Esophagus squamous epithelium (tissue), 5 donors: Measurements from ENCODE around the gene PRKCB. TPM values are rescaled to one million over a fixed set of nuclear protein-coding genes. Genes with fewer than 3 reads are reported as not detected.

ENCODE experiments used
- DNase-seq: peaks from one replicate; lab custom pipeline; 2025; lab: John Stamatoyannopoulos, UW
- H3K27ac ChIP-seq, 4 donors: fragments of 200-600 bp; sonication (generic); one replicate each; pipeline ENCODE4 v1.5.1; 2016 to 2019; ENCODE audit warnings: mild to moderate bottlenecking in 1 of 4
- H3K27me3 ChIP-seq, 4 donors: fragments of 200-600 bp; sonication (generic); 1 replicate in 3 of 4; 2 replicates in 1 of 4; pipeline versions ENCODE4 v1.5.1 to v1.6.0; 2017 to 2021; ENCODE audit warnings: antibody characterized with exemption in 1 of 4
- H3K36me3 ChIP-seq, 3 donors: fragments of 200-600 bp; sonication (generic); one replicate each; pipeline ENCODE4 v1.5.1; 2016 to 2019
- H3K4me1 ChIP-seq, 3 donors: fragments of 200-600 bp; sonication (generic); one replicate each; pipeline ENCODE4 v1.5.1; 2017 to 2019
- H3K4me3 ChIP-seq, 4 donors: fragments of 200-600 bp; sonication (generic); 1 replicate in 3 of 4; 2 replicates in 1 of 4; pipeline ENCODE4 v1.5.1; 2016 to 2019; ENCODE audit warnings: mild to moderate bottlenecking in 2 of 4, moderate library complexity in 1 of 4
- H3K9me3 ChIP-seq, 3 donors: fragments of 200-600 bp; sonication (generic); one replicate each; pipeline ENCODE4 v1.5.1; 2016 to 2019
- POLR2A ChIP-seq, 4 donors: fragments of 450-650 bp; IDR thresholded peaks; one replicate each; pipeline ENCODE4 v1.6.1; 2017; ENCODE audit warnings: antibody characterized with exemption in 4 of 4, mild to moderate bottlenecking in 4 of 4, moderate library complexity in 3 of 4
- WGBS, 2 donors: methylation state at CpG; one replicate each; pipeline ENCODE4 v1.1.5; 2018; 5-methylcytosine and 5-hydroxymethylcytosine counted together
- intact Hi-C: fragments of 100-400 bp; cut with DNase I; formaldehyde crosslinking; loops from one replicate; pipeline ENCODE4 v1.15.0; 2022
- total RNA-seq, 4 donors: library from RNA; depleted of rRNA; stranded (reverse); fragments of >200 nt; gene quantifications; one replicate each; pipeline ENCODE4 v1.1.0, GENCODE V29; 2016
- TF ChIP-seq, protein P1 (sequence below), 6 experiments: fragments of 450-650 bp in 4 of 6; fragments of 200-600 bp in 2 of 6; sonication (generic) in 2 of 6; IDR thresholded peaks; one replicate each; pipeline ENCODE4 v1.5.1; 2016 to 2019; ENCODE audit warnings: antibody characterized with exemption in 6 of 6, mild to moderate bottlenecking in 4 of 6, moderate library complexity in 4 of 6
- donor health status: DM: yes; HTN: yes; CAD: no.

PRKCB gene
- total RNA-seq: 1 to 10 TPM in 2 of 4 donors, under 1 TPM in 2; 0.38 to 4.0 (median 1.7) TPM

DNA sequence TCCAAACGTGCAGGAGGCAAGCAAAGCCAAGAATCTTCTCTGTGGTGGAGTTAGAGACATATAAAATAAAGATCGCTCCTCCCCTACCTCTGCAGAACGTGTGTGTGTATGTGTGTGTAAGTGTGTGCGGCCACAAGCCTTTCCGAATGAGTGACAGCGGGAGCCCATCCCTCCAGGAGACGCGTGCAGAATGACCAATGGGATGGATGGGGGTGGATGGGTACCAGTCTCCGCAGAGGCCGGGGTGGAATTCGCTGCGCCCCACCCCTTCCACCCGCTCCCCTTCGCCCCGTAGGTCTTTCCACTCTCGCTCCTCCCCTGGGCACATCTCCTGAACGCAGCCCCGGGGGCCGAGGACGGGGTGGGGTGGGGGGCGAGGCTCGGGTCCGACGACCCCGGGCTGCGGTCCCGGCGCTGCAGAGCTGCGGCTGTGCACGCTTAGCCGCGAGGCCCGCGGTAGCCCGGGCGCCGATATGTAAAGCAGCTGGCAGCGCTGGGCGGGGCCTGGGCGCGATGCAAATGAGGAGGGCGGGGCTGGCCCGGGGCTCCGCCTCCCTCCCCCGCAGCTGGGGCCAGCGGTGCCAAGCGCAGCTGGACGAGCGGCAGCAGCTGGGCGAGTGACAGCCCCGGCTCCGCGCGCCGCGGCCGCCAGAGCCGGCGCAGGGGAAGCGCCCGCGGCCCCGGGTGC, at the start of gene PRKCB:
PRKCB (plus strand) TSS at position 594 of the 688 bp plus-strand sequence.
- Histone ChIP-seq H3K36me3 (no peaks in the 10 kb centered on the region), H3K27me3 (peaks cover 5 to 77% (median 8%) of the 10 kb centered on the region in 4 donors), H3K27ac (peak within 1 kb of the TSS in 1 of 4 donors; percentile 21), H3K9me3 (no peaks in the 10 kb centered on the region), H3K4me3 (peak within 1 kb of the TSS; percentile 21 to 67 (median 45)), H3K4me1 (peaks cover 0 to 31% (median 20%) of the 10 kb centered on the region in 3 donors)
- WGBS, 2 donors: 3 to 6% methylated on average over 5 to 9 of the region's 63 CpGs
- intact Hi-C loops: no loop called here
- TF ChIP-seq, protein P1, sequence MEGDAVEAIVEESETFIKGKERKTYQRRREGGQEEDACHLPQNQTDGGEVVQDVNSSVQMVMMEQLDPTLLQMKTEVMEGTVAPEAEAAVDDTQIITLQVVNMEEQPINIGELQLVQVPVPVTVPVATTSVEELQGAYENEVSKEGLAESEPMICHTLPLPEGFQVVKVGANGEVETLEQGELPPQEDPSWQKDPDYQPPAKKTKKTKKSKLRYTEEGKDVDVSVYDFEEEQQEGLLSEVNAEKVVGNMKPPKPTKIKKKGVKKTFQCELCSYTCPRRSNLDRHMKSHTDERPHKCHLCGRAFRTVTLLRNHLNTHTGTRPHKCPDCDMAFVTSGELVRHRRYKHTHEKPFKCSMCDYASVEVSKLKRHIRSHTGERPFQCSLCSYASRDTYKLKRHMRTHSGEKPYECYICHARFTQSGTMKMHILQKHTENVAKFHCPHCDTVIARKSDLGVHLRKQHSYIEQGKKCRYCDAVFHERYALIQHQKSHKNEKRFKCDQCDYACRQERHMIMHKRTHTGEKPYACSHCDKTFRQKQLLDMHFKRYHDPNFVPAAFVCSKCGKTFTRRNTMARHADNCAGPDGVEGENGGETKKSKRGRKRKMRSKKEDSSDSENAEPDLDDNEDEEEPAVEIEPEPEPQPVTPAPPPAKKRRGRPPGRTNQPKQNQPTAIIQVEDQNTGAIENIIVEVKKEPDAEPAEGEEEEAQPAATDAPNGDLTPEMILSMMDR (IDR thresholded peaks at IDR 0.05): no peak
- peak in 1 of 4 donors; percentile 31 for TF ChIP-seq POLR2A (IDR thresholded peaks at IDR 0.05)
- DNase-seq: peak; percentile 57

DNA sequence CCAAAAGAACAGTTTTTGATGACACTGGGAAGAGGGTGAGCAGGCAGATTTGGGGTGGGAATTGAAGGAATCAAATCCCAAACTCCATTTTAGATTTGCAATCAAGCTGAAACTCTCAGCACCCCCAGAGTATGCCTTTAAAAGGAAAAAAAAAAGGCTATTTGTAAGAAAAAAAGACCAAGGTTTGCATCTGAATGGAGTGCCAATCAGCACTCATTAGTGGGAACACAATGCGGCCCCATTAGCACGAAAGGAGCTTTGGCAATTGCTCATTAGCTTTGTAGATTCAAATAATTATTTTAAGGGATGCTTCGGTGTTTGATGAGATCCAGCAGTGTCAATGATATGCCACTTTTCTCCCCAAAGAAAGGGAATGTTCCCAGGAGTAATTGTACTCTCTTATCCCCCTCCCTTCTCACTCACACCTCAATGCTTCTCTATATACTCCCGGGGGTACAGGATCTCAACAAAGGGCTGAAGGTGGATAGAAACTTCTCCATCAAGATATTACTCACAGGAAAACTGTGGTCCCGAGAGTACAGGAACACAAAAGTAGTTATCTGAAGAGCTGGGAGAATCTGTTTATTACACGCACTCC, 48.7 kb upstream of the PRKCB start:
- H3K27me3 ChIP-seq: peaks cover 0 to 35% (median 0%) of the 10 kb centered on the region in 4 donors
- H3K4me3 ChIP-seq: no peak overlapping the region
- no peaks in the 10 kb centered on the region for H3K9me3 ChIP-seq
- no peak overlapping the region for H3K27ac ChIP-seq
- 33 to 42% methylated on average over 5 to 6 of the region's 6 CpGs for WGBS, 2 donors
- H3K4me1 ChIP-seq: no peaks in the 10 kb centered on the region
- TF ChIP-seq, protein P1 (IDR thresholded peaks at IDR 0.05): no peak
- TF ChIP-seq POLR2A (IDR thresholded peaks at IDR 0.05): no peak
- H3K36me3 ChIP-seq: no peaks in the 10 kb centered on the region
- intact Hi-C loops: no loop called here
- DNase-seq: no peak

DNA sequence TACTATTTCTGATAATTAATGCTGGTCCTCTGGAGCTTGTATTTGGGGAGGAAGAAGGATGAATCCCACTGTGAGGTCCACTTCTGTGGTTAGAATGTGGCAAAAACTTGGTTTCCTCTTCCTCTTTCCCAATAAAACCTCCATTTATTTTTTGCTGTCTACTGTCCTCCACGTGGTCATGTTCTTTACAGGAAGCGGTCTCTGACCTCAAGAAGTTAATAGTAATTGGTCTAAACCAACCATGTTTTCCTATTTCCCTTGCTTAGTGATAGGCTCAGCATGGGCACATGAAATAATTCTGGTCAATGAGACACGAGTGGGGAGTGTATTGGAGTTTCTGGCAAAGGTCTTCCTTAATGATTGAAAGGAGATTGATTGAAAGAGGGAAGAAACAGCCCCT, 47.1 kb upstream of the PRKCB start:
- no peak for DNase-seq
- Histone ChIP-seq H3K27me3 (peaks cover 0 to 33% (median 0%) of the 10 kb centered on the region in 4 donors), H3K9me3 (no peaks in the 10 kb centered on the region), H3K36me3 (no peaks in the 10 kb centered on the region), H3K4me1 (no peaks in the 10 kb centered on the region), H3K27ac (no peak overlapping the region), H3K4me3 (no peak overlapping the region)
- 43 to 59% methylated on average over 3 of the region's 3 CpGs for WGBS, 2 donors
- no peak for TF ChIP-seq POLR2A (IDR thresholded peaks at IDR 0.05)
- TF ChIP-seq, protein P1 (IDR thresholded peaks at IDR 0.05): no peak
- intact Hi-C loops: no loop called here

DNA sequence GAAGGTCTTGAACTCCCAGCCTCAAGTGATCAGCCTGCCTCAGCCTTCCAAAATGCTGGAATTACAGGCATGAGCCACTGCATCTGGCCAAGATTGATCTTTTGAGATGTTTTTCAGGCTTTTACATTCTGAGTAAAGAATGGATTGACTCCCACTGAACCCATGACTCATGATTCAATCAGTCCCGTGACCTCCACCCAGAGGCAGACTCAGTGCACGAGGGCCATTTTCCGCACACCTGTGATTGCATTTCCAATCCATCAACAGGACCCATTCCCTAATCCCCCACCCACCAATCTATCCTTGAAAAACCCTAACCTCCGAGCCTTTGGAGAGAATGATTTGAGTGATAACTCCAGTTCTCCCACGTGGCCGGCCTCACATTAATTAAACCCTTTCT, 40.4 kb upstream of the PRKCB start:
- intact Hi-C loops: no loop called here
- WGBS, 2 donors: 76 to 78% methylated on average over 5 to 6 of the region's 6 CpGs
- no peaks in the 10 kb centered on the region for H3K36me3 ChIP-seq

More for the DNA sequence above, 40.4 kb upstream of the PRKCB start:
- Histone ChIP-seq H3K27me3 (peaks cover 0 to 17% (median 0%) of the 10 kb centered on the region in 4 donors), H3K4me1 (no peaks in the 10 kb centered on the region), H3K4me3 (no peak overlapping the region), H3K27ac (no peak overlapping the region), H3K9me3 (no peaks in the 10 kb centered on the region)
- no peak for DNase-seq
- TF ChIP-seq, protein P1 (IDR thresholded peaks at IDR 0.05): no peak
- TF ChIP-seq POLR2A (IDR thresholded peaks at IDR 0.05): no peak
